H1 (cell line): ENCODE results near the gene NAP1L1. TPM values are rescaled to one million over a fixed set of nuclear protein-coding genes. Genes with fewer than 3 reads are reported as not detected.

Source experiments
- CTCF ChIA-PET: fragments of 300-600 bp; sonication (Branson Sonifier 250); formaldehyde crosslinking; loops from one replicate; lab custom pipeline; 2021; ENCODE audit not compliant: partially characterized antibody; lab: Charles Lee
- POLR2A ChIA-PET: fragments of 300-600 bp; sonication (Branson Sonifier 250); formaldehyde crosslinking; loops from one replicate; lab custom pipeline; 2021; ENCODE audit warnings: inconsistent platforms; ENCODE audit not compliant: partially characterized antibody; lab: Charles Lee
- DNase-seq, 2 experiments: peaks; one replicate each; pipeline versions ENCODE4 v3.0.0 to v3.0.0-alpha.2; 2010 to 2022; ENCODE audit warnings: low spot score in 2 of 2, low read depth in 1 of 2, mixed read lengths in 1 of 2
- FAIRE-seq: peaks from 2 replicates; lab custom pipeline; 2011; peaks lifted over from hg19 to GRCh38; lab: Jason Lieb, UNC
- H2AFZ ChIP-seq: 2 replicates; pipeline ENCODE4 v1.8.1; 2012; ENCODE audit warnings: low read length, inconsistent platforms
- H2AK5ac ChIP-seq: 2 replicates; pipeline ENCODE4 v1.6.1; 2013; ENCODE audit warnings: low read depth, low read length
- H2BK120ac ChIP-seq: replicated peaks from 2 replicates; pipeline ENCODE3; 2013; ENCODE audit warnings: low read depth, low read length, inconsistent platforms
- H2BK12ac ChIP-seq: 2 replicates; pipeline ENCODE4 v1.6.1; 2013; ENCODE audit warnings: low read depth, low read length
- H2BK15ac ChIP-seq: 2 replicates; pipeline ENCODE4 v1.6.1; 2013; ENCODE audit warnings: low read length
- H2BK20ac ChIP-seq: 2 replicates; pipeline ENCODE4 v1.6.1; 2013; ENCODE audit warnings: low read length
- H2BK5ac ChIP-seq: 2 replicates; pipeline ENCODE4 v1.6.1; 2013; ENCODE audit warnings: low read depth, low read length
- H3K14ac ChIP-seq: 2 replicates; pipeline ENCODE4 v1.6.1; 2013; ENCODE audit warnings: inconsistent platforms; ENCODE audit not compliant: insufficient read length
- H3K18ac ChIP-seq: 2 replicates; pipeline ENCODE4 v1.6.1; 2013; ENCODE audit warnings: low read length; ENCODE audit errors: extremely low read depth
- H3K23ac ChIP-seq: 2 replicates; pipeline ENCODE4 v1.6.1; 2013; ENCODE audit warnings: inconsistent platforms; ENCODE audit not compliant: insufficient read length
- H3K23me2 ChIP-seq: 2 replicates; pipeline ENCODE4 v1.6.1; 2013; ENCODE audit warnings: low read depth, low read length
- H3K27ac ChIP-seq: 2 replicates; pipeline ENCODE4 v1.6.1; 2011; ENCODE audit warnings: low read depth, low read length, inconsistent platforms
- H3K27me3 ChIP-seq, 4 experiments: replicated peaks in 1 of 4; 1 replicate in 1 of 4; 2 replicates in 3 of 4; pipeline versions ENCODE4 v1.6.1 to v1.8.1; 2011 to 2013; ENCODE audit warnings: low read length in 3 of 4, mild to moderate bottlenecking in 3 of 4, inconsistent platforms in 2 of 4, mixed read lengths in 2 of 4, moderate library complexity in 1 of 4; ENCODE audit not compliant: control insufficient read depth in 3 of 4, insufficient read depth in 3 of 4; ENCODE audit errors: extremely low read depth in 1 of 4
- H3K36me3 ChIP-seq, 4 experiments: 2 replicates each; pipeline versions ENCODE4 v1.6.1 to v1.8.1; 2011 to 2013; ENCODE audit warnings: mild to moderate bottlenecking in 4 of 4, low read length in 3 of 4, moderate library complexity in 2 of 4, control low read depth in 1 of 4, inconsistent platforms in 1 of 4; ENCODE audit not compliant: insufficient read depth in 4 of 4, control insufficient read depth in 2 of 4
- H3K4ac ChIP-seq: replicated peaks from 2 replicates; pipeline ENCODE3; 2013; ENCODE audit warnings: low read length, low read depth, mixed read lengths, inconsistent platforms; ENCODE audit not compliant: insufficient read length
- H3K4me1 ChIP-seq, 4 experiments: replicated peaks in 1 of 4; 1 replicate in 1 of 4; 2 replicates in 3 of 4; pipeline versions ENCODE4 v1.6.1 to v1.8.1; 2011 to 2013; ENCODE audit warnings: low read length in 3 of 4, inconsistent platforms in 2 of 4, mixed read lengths in 1 of 4; ENCODE audit not compliant: insufficient read depth in 4 of 4, control insufficient read depth in 3 of 4
- H3K4me2 ChIP-seq, 2 experiments: 2 replicates each; pipeline versions ENCODE4 v1.6.1 to v1.8.1; 2011 to 2013; ENCODE audit warnings: low read depth in 2 of 2, low read length in 2 of 2, control low read depth in 1 of 2, inconsistent platforms in 1 of 2, mild to moderate bottlenecking in 1 of 2; ENCODE audit not compliant: insufficient read depth in 1 of 2
- H3K4me3 ChIP-seq, 4 experiments: fragments of 200-600, 300-600 bp in 1 of 4; sonication (generic), shearing (Covaris generic), sonication (Bioruptor Twin) in 1 of 4; 2 replicates each; pipeline versions ENCODE4 v1.5.1 to v1.8.1; 2011 to 2016; ENCODE audit warnings: low read length in 4 of 4, low read depth in 3 of 4, control low read depth in 2 of 4, inconsistent platforms in 2 of 4, mild to moderate bottlenecking in 2 of 4, mixed read lengths in 1 of 4, moderate library complexity in 1 of 4; ENCODE audit not compliant: insufficient read depth in 2 of 4; ENCODE audit errors: extremely low read depth in 1 of 4
- H3K56ac ChIP-seq: replicated peaks from 2 replicates; pipeline ENCODE3; 2013; ENCODE audit warnings: low read depth, mild to moderate bottlenecking, mixed read lengths, low read length, inconsistent platforms; ENCODE audit not compliant: insufficient read length
- H3K79me1 ChIP-seq: 2 replicates; pipeline ENCODE4 v1.6.1; 2013; ENCODE audit warnings: low read depth, low read length, control low read depth
- H3K79me2 ChIP-seq, 2 experiments: 2 replicates each; pipeline versions ENCODE4 v1.6.1 to v1.8.1; 2012 to 2013; ENCODE audit warnings: low read length in 2 of 2, mild to moderate bottlenecking in 2 of 2, inconsistent platforms in 1 of 2; ENCODE audit not compliant: insufficient read depth in 2 of 2, control insufficient read depth in 1 of 2
- H3K9ac ChIP-seq, 4 experiments: replicated peaks in 1 of 4; 1 replicate in 1 of 4; 2 replicates in 3 of 4; pipeline versions ENCODE4 v1.6.1 to v1.8.1; 2011 to 2013; ENCODE audit warnings: low read depth in 3 of 4, low read length in 3 of 4, control low read depth in 2 of 4, mild to moderate bottlenecking in 2 of 4, moderate library complexity in 2 of 4, inconsistent platforms in 1 of 4; ENCODE audit errors: extremely low read depth in 1 of 4
- H3K9me3 ChIP-seq, 2 experiments: 2 replicates each; pipeline versions ENCODE4 v1.6.1 to v1.8.1; 2012 to 2013; ENCODE audit warnings: mild to moderate bottlenecking in 2 of 2, moderate library complexity in 2 of 2, control low read depth in 1 of 2, inconsistent platforms in 1 of 2, low read depth in 1 of 2, low read length in 1 of 2, mixed read lengths in 1 of 2; ENCODE audit not compliant: insufficient read depth in 2 of 2
- H4K20me1 ChIP-seq, 2 experiments: replicated peaks in 1 of 2; 2 replicates each; pipeline versions ENCODE3 to v1.8.1; 2011 to 2013; ENCODE audit warnings: inconsistent platforms in 2 of 2, low read length in 2 of 2, mild to moderate bottlenecking in 1 of 2; ENCODE audit not compliant: insufficient read depth in 2 of 2, control insufficient read depth in 1 of 2
- H4K5ac ChIP-seq: 2 replicates; pipeline ENCODE4 v1.6.1; 2013; ENCODE audit warnings: low read length, low read depth, mixed read lengths, inconsistent platforms; ENCODE audit not compliant: insufficient read length
- H4K8ac ChIP-seq: 2 replicates; pipeline ENCODE4 v1.8.0; 2013; ENCODE audit warnings: mild to moderate bottlenecking, moderate library complexity, low read length, inconsistent platforms; ENCODE audit not compliant: insufficient read depth; ENCODE audit errors: extremely low read depth
- H4K91ac ChIP-seq: replicated peaks from 2 replicates; pipeline ENCODE3; 2013; ENCODE audit warnings: low read length, mixed read lengths, inconsistent platforms; ENCODE audit not compliant: insufficient read length
- ASH2L ChIP-seq: fragments of 200-600, 300-600 bp; sonication (generic); IDR thresholded peaks from one replicate; pipeline ENCODE4 v1.7.1; 2017; ENCODE audit warnings: low read length
- BACH1 ChIP-seq: IDR thresholded peaks from 2 replicates; pipeline ENCODE4 v1.6.1; 2012; ENCODE audit warnings: low read length, improper control_type of control experiment
- BRCA1 ChIP-seq: IDR thresholded peaks from 2 replicates; pipeline ENCODE4 v1.6.1; 2012; ENCODE audit warnings: low read depth, low read length, improper control_type of control experiment
- CHD1 ChIP-seq: IDR thresholded peaks from 2 replicates; pipeline ENCODE4 v1.6.1; 2012; ENCODE audit warnings: low read depth, low read length, improper control_type of control experiment
- CREB1 ChIP-seq: IDR thresholded peaks from 2 replicates; pipeline ENCODE4 v1.6.1; 2012; ENCODE audit warnings: inconsistent platforms
- HDAC2 ChIP-seq, 2 experiments: fragments of 300-600 bp in 1 of 2; sonication (generic) in 1 of 2; IDR thresholded peaks; 2 replicates each; pipeline ENCODE4 v1.6.1; 2011 to 2012; ENCODE audit warnings: low read depth in 2 of 2, low read length in 2 of 2, mild to moderate bottlenecking in 2 of 2, moderate library complexity in 2 of 2, borderline replicate concordance in 1 of 2, inconsistent platforms in 1 of 2
- KDM4A ChIP-seq: IDR thresholded peaks from one replicate; pipeline ENCODE4 v1.7.1; 2012; ENCODE audit warnings: low read depth, mild to moderate bottlenecking, moderate library complexity, low read length, inconsistent platforms; ENCODE audit not compliant: severe bottlenecking
- SIN3A ChIP-seq, 2 experiments: IDR thresholded peaks in 1 of 2; conservative IDR thresholded peaks in 1 of 2; 2 replicates each; pipeline ENCODE4 v1.6.1; 2011 to 2012; ENCODE audit warnings: low read length in 2 of 2, improper control_type of control experiment in 1 of 2, low read depth in 1 of 2, mild to moderate bottlenecking in 1 of 2
- SIRT6 ChIP-seq: IDR thresholded peaks from one replicate; pipeline ENCODE4 v1.7.1; 2012; ENCODE audit warnings: low read length, inconsistent platforms
- SIX5 ChIP-seq: IDR thresholded peaks from 2 replicates; pipeline ENCODE4 v1.6.1; 2011; ENCODE audit warnings: mild to moderate bottlenecking, low read depth, low read length
- SP2 ChIP-seq: IDR thresholded peaks from 2 replicates; pipeline ENCODE4 v1.6.1; 2012; ENCODE audit warnings: mild to moderate bottlenecking, low read length, inconsistent platforms
- TAF1 ChIP-seq: IDR thresholded peaks from 2 replicates; pipeline ENCODE4 v1.6.1; 2011; ENCODE audit warnings: mild to moderate bottlenecking, low read depth, low read length
- ZNF274 ChIP-seq: IDR thresholded peaks from 2 replicates; pipeline ENCODE4 v1.7.0; 2012; ENCODE audit warnings: low read length, borderline replicate concordance; ENCODE audit errors: extremely low read depth
- WGBS, 2 experiments: shearing (Covaris generic) in 1 of 2; methylation state at CpG; one replicate each; pipeline versions ENCODE4 v1.1.6 to v1.1.7; 2013 to 2015; ENCODE audit warnings: low lambda C conversion rate in 2 of 2, mixed read lengths in 2 of 2, inconsistent platforms in 1 of 2, low coverage in 1 of 2, missing lambda C conversion rate in 1 of 2; ENCODE audit not compliant: insufficient replicate concordance in 2 of 2, insufficient coverage in 1 of 2, insufficient read length in 1 of 2; ENCODE audit errors: extremely low coverage in 1 of 2, missing lambda C conversion rate in 1 of 2; 5-methylcytosine and 5-hydroxymethylcytosine counted together
- polyA plus RNA-seq, 7 experiments: library from polyadenylated mRNA; depleted of rRNA in 3 of 7; stranded (reverse) in 5 of 7; unstranded in 2 of 7; fragments of >200 nt in 5 of 7; fragments of 200-250 nt in 2 of 7; gene quantifications; 1 replicate in 5 of 7; 2 replicates in 1 of 7; 4 replicates in 1 of 7; pipeline versions ENCODE4 v1.2.1 to v1.2.3, GENCODE V29; 2011 to 2013; ENCODE audit warnings: missing spikeins in 2 of 7, mixed read lengths in 2 of 7
- total RNA-seq: library from RNA; stranded (reverse); fragmentation: NEBNext Ultra II Directional; extraction: Animal tissue kit (Norgen Biotek cat#: 25700); gene quantifications from 2 replicates; pipeline ENCODE4 v1.2.1, GENCODE V29; 2021
- TF ChIP-seq, protein P1 (sequence below): IDR thresholded peaks from 2 replicates; pipeline ENCODE4 v1.6.1; 2011; ENCODE audit warnings: low read depth, mild to moderate bottlenecking, low read length; ENCODE audit not compliant: insufficient read depth

NAP1L1 gene
- total and polyA plus RNA-seq, 2 of the 8 experiments (the other 6 are each of a cell fraction or from before 2014, with no cell fraction given): 202 to 1,159 TPM

DNA sequence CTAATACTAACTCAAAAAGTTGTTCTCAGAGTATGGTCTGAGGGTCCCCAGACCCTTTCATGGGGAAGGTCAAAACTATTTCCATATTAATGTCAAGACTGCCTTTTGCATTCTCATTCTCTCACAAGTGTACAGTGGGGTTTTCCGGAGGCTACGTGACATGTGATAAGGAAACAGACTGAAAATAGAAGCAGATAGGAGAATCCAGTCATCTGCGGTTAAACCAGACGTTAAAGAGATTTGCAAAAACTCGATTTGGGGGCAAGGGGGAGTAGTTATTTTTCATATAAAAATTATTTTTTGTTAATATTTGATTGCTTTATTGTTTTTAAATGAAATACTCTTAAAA lies 1.0 kb upstream of the NAP1L1 start:
- no peak overlapping the region for H3K4ac ChIP-seq
- POLR2A ChIA-PET: interaction anchor here (0.6 to 2.6 kb wide), 4 partner anchors 12 to 833 kb away, joined by 3 to 12 read pairs (median 4); no protein-coding TSS in a partner anchor
- TF ChIP-seq CHD1 (no peak), CREB1 (no peak), SIRT6 (no peak), SIN3A (conservative IDR thresholded peaks at IDR 0.05 in 1 of 2, IDR thresholded peaks at IDR 0.05 in 1 of 2; ENCODE audit: low read depth in 1 of 2, low read length in 2 of 2) (no peak), BACH1 (no peak), HDAC2 (IDR thresholded peaks at IDR 0.05; ENCODE audit: borderline replicate concordance in 1 of 2, low read depth in 2 of 2, low read length in 2 of 2) (no peak), TAF1 (no peak), KDM4A (no peak), SP2 (no peak), ZNF274 (no peak), BRCA1 (no peak), ASH2L (no peak), SIX5 (no peak)
- TF ChIP-seq, protein P1, sequence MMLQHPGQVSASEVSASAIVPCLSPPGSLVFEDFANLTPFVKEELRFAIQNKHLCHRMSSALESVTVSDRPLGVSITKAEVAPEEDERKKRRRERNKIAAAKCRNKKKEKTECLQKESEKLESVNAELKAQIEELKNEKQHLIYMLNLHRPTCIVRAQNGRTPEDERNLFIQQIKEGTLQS: no peak
- TF ChIP-seq, all 59 proteins: peak for 0
- Histone ChIP-seq H2BK15ac (no peak overlapping the region), H3K27me3 (no peaks in the 10 kb centered on the region), H2BK20ac (no peak overlapping the region), H4K5ac (no peak overlapping the region), H4K91ac (no peak overlapping the region), H3K23me2 (peaks cover 2% of the 10 kb centered on the region; the same call in 1 of the 2 replicates), H3K9ac (no peak overlapping the region), H2BK120ac (no peak overlapping the region), H3K27ac (no peak overlapping the region), H3K23ac (no peak overlapping the region), H2BK5ac (no peak overlapping the region), H3K4me2 (peak overlapping the region; percentile 56 to 75), H3K18ac (no peak overlapping the region), H3K56ac (no peak overlapping the region), H4K20me1 (peaks cover 9 to 13% of the 10 kb centered on the region in 2 experiments), H2AK5ac (no peak overlapping the region), H3K9me3 (no peaks in the 10 kb centered on the region), H4K8ac (no peak overlapping the region), H3K4me1 (peaks cover 0 to 17% (median 8%) of the 10 kb centered on the region in 4 experiments; a peak in 4 of 7 replicates), H3K14ac (no peak overlapping the region), H3K79me1 (no peaks in the 10 kb centered on the region), H2BK12ac (no peak overlapping the region), H3K4me3 (peak overlapping the region in 3 of 4 experiments; percentile 85 to 97 (median 89); a peak in 5 of 8 replicates), H2AFZ (0 out of 2 replicates have a peak overlapping the region, but pooled peaks have one; percentile 55), H3K36me3 (peaks cover 0 to 17% (median under 1%) of the 10 kb centered on the region in 4 experiments; a peak in 1 of 8 replicates), H3K79me2 (peaks cover 29 to 37% of the 10 kb centered on the region in 2 experiments)
- WGBS, 2 experiments: 70% methylated on average over 5 of the region's 5 CpGs; no CpG with 5 or more reads in 1 of the 2 experiments
- CTCF ChIA-PET: interaction anchor here (0.9 kb wide), 1 partner anchor 16 kb away, joined by 3 read pairs; no protein-coding TSS in a partner anchor
- DNase-seq (no peak), FAIRE-seq (no peak)
